Activated naive CD8-positive, alpha-beta T cell treated with anti-CD3 and anti-CD28 coated beads, Interleukin-2, amount 50 U/mL, for 16 hours (primary cell): ENCODE measurements around the gene MAB21L2.

ENCODE experiments used
- DNase-seq: peaks from one replicate; pipeline ENCODE4 v3.0.0-alpha.2; 2020; ENCODE audit warnings: low read depth, low spot score

The MAB21L2 gene

GRCh38 chr4:150600812-150601445 lies 19.0 kb downstream of the MAB21L2 start:
- no peak for DNase-seq

- no peak for DNase-seq
Measured at GRCh38 chr4:150609131-150609530, 27.2 kb downstream of the MAB21L2 start.

GRCh38 chr4:150619042-150619441 lies 37.1 kb downstream of the MAB21L2 start:
- no peak for DNase-seq

GRCh38 chr4:150624055-150624454 lies 42.1 kb downstream of the MAB21L2 start:
- DNase-seq: no peak

GRCh38 chr4:150625033-150625432 lies 43.1 kb downstream of the MAB21L2 start:
- no peak for DNase-seq

GRCh38 chr4:150628073-150628472 lies 46.1 kb downstream of the MAB21L2 start:
- DNase-seq: no peak

GRCh38 chr4:150632639-150633038 lies 50.7 kb downstream of the MAB21L2 start:
- no peak for DNase-seq
